ENCODE data around the gene CYTH2.

DNA sequence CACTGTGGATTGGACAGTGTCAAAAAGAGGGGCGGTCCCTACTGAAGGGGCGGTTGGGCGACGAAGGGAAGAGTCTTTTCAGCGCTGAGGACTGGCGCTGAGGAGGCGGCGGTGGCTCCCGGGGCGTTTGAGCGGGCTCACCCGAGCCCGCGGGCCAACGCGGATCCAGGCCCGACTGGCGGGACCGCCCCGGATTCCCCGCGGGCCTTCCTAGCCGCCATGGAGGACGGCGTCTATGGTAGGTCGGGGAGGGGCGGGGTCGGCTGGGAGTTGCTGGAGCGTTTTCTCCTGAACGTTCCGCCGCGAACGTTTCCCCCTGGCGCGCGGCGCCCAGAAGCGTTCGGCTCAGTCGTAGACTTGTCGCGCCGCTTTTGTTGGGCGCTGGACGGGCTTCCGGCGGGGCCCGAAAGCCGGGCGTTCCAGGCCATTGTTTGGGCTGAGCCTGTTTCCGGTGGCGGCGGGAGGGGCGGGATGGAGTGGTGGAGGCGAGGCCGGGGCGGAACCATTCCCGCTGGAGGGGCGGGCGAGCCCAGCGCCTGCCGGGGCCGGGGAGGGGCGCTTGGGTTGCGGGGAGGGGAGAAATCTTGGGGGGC lies at the start of gene CYTH2:
- TF ChIP-seq, protein P1, sequence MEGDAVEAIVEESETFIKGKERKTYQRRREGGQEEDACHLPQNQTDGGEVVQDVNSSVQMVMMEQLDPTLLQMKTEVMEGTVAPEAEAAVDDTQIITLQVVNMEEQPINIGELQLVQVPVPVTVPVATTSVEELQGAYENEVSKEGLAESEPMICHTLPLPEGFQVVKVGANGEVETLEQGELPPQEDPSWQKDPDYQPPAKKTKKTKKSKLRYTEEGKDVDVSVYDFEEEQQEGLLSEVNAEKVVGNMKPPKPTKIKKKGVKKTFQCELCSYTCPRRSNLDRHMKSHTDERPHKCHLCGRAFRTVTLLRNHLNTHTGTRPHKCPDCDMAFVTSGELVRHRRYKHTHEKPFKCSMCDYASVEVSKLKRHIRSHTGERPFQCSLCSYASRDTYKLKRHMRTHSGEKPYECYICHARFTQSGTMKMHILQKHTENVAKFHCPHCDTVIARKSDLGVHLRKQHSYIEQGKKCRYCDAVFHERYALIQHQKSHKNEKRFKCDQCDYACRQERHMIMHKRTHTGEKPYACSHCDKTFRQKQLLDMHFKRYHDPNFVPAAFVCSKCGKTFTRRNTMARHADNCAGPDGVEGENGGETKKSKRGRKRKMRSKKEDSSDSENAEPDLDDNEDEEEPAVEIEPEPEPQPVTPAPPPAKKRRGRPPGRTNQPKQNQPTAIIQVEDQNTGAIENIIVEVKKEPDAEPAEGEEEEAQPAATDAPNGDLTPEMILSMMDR (tag by site-specific recombination; IDR thresholded peaks at IDR 0.05), result no peak
- 0 out of 2 replicates have a peak, but pooled peaks have one; percentile 15 for TF ChIP-seq ZBTB20 (tag by site-specific recombination; IDR thresholded peaks at IDR 0.05)
- TF ChIP-seq ZBTB21 (tag by site-specific recombination; IDR thresholded peaks at IDR 0.05), result 0 out of 2 replicates have a peak, but pooled peaks have one; percentile 18
- TF ChIP-seq, protein P2, sequence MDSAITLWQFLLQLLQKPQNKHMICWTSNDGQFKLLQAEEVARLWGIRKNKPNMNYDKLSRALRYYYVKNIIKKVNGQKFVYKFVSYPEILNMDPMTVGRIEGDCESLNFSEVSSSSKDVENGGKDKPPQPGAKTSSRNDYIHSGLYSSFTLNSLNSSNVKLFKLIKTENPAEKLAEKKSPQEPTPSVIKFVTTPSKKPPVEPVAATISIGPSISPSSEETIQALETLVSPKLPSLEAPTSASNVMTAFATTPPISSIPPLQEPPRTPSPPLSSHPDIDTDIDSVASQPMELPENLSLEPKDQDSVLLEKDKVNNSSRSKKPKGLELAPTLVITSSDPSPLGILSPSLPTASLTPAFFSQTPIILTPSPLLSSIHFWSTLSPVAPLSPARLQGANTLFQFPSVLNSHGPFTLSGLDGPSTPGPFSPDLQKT (IDR thresholded peaks at IDR 0.05; ENCODE audit: borderline replicate concordance, low read depth, low read length), result peak; percentile 52; the same call in 1 of the 2 replicates
- no peak; the same call in none of the 2 replicates for TF ChIP-seq SP2 (tag by site-specific recombination; IDR thresholded peaks at IDR 0.05)
- no peak for TF ChIP-seq SETDB1 (IDR thresholded peaks at IDR 0.05; ENCODE audit: insufficient read length, low read length)
- no peak for TF ChIP-seq BCL11A (tag by site-specific recombination; IDR thresholded peaks at IDR 0.05; ENCODE audit: low read depth)
- no peak for TF ChIP-seq TCF7L2 (IDR thresholded peaks at IDR 0.05; ENCODE audit: borderline replicate concordance, low read depth, low read length)
- TF ChIP-seq ZNF48 (tag by site-specific recombination; IDR thresholded peaks at IDR 0.05), result no peak

Data from HEK293 (cell line).